Esophagus squamous epithelium (tissue), 4 donors: ENCODE measurements around the gene PEAK1.

ENCODE experiments used
- CTCF ChIP-seq, 6 experiments: fragments of 450-650 bp in 4 of 6; fragments of 200-600 bp in 2 of 6; sonication (generic) in 2 of 6; IDR thresholded peaks; one replicate each; pipeline ENCODE4 v1.5.1; 2016 to 2019; ENCODE audit warnings: antibody characterized with exemption in 6 of 6, mild to moderate bottlenecking in 4 of 6, moderate library complexity in 4 of 6
- POLR2A ChIP-seq, 4 donors: fragments of 450-650 bp; IDR thresholded peaks; one replicate each; pipeline ENCODE4 v1.6.1; 2017; ENCODE audit warnings: antibody characterized with exemption in 4 of 4, mild to moderate bottlenecking in 4 of 4, moderate library complexity in 3 of 4

GRCh38 chr15:77183066-77183465, 236.8 kb downstream of the PEAK1 start:
- TF ChIP-seq CTCF (IDR thresholded peaks at IDR 0.05) (no peak), POLR2A (IDR thresholded peaks at IDR 0.05) (no peak)
